AG09309 (cell line): Measurements from ENCODE around the gene DLGAP1.

Experiments
- DNase-seq: peaks from one replicate; pipeline ENCODE4 v3.0.0-alpha.2; 2010; ENCODE audit warnings: low read depth
- H3K4me3 ChIP-seq: 2 replicates; pipeline ENCODE4 v1.5.1; 2011; ENCODE audit warnings: mild to moderate bottlenecking, low read depth, low read length, moderate library complexity; ENCODE audit not compliant: control insufficient read depth
- TF ChIP-seq, protein P1 (sequence below): IDR thresholded peaks from 2 replicates; pipeline ENCODE4 v1.5.1; 2011; ENCODE audit warnings: mild to moderate bottlenecking, low read depth, low read length, inconsistent platforms; ENCODE audit not compliant: insufficient read depth, control insufficient read depth; ENCODE audit errors: missing control alignments

The DLGAP1 gene

GRCh38 chr18:3758531-3758930 is 696.6 kb downstream of the DLGAP1 start:
- H3K4me3 ChIP-seq, result no peak overlapping the region
- no peak for DNase-seq
- TF ChIP-seq, protein P1, sequence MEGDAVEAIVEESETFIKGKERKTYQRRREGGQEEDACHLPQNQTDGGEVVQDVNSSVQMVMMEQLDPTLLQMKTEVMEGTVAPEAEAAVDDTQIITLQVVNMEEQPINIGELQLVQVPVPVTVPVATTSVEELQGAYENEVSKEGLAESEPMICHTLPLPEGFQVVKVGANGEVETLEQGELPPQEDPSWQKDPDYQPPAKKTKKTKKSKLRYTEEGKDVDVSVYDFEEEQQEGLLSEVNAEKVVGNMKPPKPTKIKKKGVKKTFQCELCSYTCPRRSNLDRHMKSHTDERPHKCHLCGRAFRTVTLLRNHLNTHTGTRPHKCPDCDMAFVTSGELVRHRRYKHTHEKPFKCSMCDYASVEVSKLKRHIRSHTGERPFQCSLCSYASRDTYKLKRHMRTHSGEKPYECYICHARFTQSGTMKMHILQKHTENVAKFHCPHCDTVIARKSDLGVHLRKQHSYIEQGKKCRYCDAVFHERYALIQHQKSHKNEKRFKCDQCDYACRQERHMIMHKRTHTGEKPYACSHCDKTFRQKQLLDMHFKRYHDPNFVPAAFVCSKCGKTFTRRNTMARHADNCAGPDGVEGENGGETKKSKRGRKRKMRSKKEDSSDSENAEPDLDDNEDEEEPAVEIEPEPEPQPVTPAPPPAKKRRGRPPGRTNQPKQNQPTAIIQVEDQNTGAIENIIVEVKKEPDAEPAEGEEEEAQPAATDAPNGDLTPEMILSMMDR, result no peak

DNA sequence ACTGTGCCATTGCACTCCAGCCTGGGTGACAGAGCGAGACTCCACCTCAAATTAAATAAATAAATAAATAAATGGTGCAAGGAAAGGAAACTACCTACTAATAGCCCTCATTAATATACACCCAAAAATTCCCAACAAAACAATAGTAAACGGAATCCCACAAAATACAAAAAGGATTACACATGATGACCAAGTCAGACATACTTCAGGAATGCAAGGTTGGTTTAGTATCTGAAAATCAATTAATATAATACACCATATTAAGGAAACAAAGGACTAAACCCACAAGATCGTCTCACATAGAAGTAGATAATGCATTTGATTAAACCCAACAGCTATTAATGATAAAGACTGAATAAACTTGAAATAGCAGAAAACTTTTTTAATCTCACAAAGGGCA is 697.7 kb downstream of the DLGAP1 start:
- no peak for DNase-seq
- no peak overlapping the region for H3K4me3 ChIP-seq
- TF ChIP-seq, protein P1, result no peak

DNA sequence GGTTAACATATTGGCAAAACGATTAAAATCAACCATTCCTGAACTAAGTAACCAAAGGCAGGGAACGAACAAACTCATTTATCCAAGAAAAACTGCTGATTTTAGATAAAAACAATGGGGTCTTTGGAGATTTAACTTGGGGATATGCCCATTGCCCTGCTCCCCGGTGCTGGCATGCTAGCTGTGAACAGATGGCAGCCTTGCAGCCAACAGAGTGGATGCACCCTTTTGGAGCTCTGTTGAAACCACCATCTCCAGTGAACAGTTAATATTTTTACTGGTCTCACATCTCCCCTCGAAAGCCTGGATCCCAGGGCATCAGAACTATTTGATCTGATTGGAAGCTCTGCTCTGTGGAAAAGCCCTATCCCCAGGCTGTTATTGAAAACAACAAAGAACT is 702.0 kb downstream of the DLGAP1 start:
- TF ChIP-seq, protein P1, result no peak
- DNase-seq, result no peak
- no peak overlapping the region for H3K4me3 ChIP-seq

DNA sequence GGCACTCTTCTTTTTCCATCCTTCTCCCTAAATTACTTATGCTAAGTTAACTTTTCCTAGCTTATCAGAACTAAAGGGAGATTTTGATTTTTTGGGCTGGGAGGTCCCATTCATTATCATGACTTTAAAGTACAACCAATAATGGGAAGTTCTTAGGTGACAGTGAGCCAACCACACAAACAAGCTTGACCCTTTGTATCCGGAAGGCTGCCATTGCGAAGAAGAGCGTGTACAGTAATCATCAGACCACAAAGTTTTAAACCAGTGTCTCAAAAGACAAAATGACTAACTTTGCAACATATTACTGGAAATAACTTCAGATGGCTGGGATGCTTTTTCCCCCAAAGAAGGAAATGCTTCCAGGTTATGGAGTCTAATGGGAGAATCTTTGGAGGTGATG is 707.0 kb downstream of the DLGAP1 start:
- DNase-seq, result no peak
- TF ChIP-seq, protein P1, result no peak
- no peak overlapping the region for H3K4me3 ChIP-seq

- TF ChIP-seq, protein P1, result no peak
- no peak for DNase-seq
- H3K4me3 ChIP-seq, result no peak overlapping the region
Observed at GRCh38 chr18:3747176-3747973, 707.7 kb downstream of the DLGAP1 start.

DNA sequence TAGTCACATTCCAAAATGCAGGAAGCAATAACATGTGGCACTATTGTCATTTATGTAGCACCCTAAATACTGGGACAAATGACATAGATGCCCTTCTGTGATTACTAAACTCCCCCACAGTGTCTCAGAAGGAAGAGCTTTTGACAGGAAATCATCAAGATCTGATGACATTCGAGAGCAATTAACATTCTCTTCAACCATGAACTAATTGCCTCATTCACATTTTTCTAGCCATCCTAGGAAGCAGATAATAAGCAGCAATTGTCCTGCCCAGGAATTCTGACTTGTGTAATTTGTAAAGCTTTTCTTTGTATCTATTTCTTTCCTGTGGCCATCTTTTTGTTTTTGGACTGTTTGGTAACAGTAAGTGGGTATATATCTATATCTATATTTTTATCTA is 712.6 kb downstream of the DLGAP1 start:
- no peak for DNase-seq
- no peak overlapping the region for H3K4me3 ChIP-seq
- TF ChIP-seq, protein P1, result no peak
